A549 (cell line): ENCODE results near the gene SUFU.

Experiments used
- CHD2 ChIP-seq: fragments of 150-350 bp; IDR thresholded peaks from 2 replicates; pipeline ENCODE4 v1.6.1; 2014; ENCODE audit warnings: low read length; ENCODE audit not compliant: partially characterized antibody
- EP300 ChIP-seq, 2 experiments: fragments of >200 bp; sonication (Bioruptor Twin); formaldehyde crosslinking; IDR thresholded peaks; 2 replicates in 1 of 2; 3 replicates in 1 of 2; pipeline ENCODE4 v1.6.1; 2016 to 2017
- HEYL ChIP-seq: fragments of 250-450 bp; sonication (Bioruptor Pico); IDR thresholded peaks from 2 replicates; pipeline ENCODE4 v1.8.0; 2021; ENCODE audit warnings: mild to moderate bottlenecking, moderate library complexity
- KDM5A ChIP-seq: fragments of 200-600 bp; sonication (generic); IDR thresholded peaks from 2 replicates; pipeline ENCODE4 v1.6.1; 2016; ENCODE audit warnings: antibody characterized with exemption, mild to moderate bottlenecking
- POLR2A ChIP-seq: IDR thresholded peaks from 2 replicates; pipeline ENCODE4 v1.6.1; 2012; ENCODE audit warnings: mild to moderate bottlenecking, low read length
- RAD21 ChIP-seq, 2 experiments: fragments of >200 bp in 1 of 2; sonication (Bioruptor Twin) in 1 of 2; formaldehyde crosslinking in 1 of 2; IDR thresholded peaks in 1 of 2; conservative IDR thresholded peaks in 1 of 2; 2 replicates in 1 of 2; 3 replicates in 1 of 2; pipeline ENCODE4 v1.6.1; 2012 to 2018; ENCODE audit warnings: inconsistent platforms in 1 of 2
- TF ChIP-seq, protein P1 (sequence below): fragments of >200 bp; sonication (Bioruptor Twin); formaldehyde crosslinking; IDR thresholded peaks from 3 replicates; pipeline ENCODE4 v1.5.1; 2016

DNA sequence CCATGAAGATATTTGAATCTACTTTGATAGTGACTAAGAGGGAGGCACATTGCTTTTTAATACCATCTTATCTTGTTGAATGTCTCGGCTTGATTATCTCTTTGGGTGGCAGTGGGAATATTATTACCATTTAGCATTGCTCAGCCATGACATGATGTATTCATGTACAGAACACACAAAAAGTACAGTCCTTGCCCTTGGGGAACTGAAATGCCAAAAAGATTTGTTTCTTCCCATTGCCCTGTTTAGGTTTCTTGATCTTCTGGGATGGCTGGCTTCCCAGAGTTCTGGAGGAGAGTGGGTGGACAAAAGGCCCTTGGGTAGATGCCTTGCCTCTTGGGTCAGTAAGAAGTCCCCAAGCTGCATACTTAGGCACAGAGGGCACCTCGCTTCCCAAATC, 23.8 kb downstream of the SUFU start:
- TF ChIP-seq, protein P1, sequence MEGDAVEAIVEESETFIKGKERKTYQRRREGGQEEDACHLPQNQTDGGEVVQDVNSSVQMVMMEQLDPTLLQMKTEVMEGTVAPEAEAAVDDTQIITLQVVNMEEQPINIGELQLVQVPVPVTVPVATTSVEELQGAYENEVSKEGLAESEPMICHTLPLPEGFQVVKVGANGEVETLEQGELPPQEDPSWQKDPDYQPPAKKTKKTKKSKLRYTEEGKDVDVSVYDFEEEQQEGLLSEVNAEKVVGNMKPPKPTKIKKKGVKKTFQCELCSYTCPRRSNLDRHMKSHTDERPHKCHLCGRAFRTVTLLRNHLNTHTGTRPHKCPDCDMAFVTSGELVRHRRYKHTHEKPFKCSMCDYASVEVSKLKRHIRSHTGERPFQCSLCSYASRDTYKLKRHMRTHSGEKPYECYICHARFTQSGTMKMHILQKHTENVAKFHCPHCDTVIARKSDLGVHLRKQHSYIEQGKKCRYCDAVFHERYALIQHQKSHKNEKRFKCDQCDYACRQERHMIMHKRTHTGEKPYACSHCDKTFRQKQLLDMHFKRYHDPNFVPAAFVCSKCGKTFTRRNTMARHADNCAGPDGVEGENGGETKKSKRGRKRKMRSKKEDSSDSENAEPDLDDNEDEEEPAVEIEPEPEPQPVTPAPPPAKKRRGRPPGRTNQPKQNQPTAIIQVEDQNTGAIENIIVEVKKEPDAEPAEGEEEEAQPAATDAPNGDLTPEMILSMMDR: no peak
- TF ChIP-seq RAD21 (conservative IDR thresholded peaks at IDR 0.05 in 1 of 2, IDR thresholded peaks at IDR 0.05 in 1 of 2) (no peak), POLR2A (no peak), CHD2 (no peak), HEYL (no peak), KDM5A (no peak), EP300 (IDR thresholded peaks at IDR 0.05) (no peak)
